Cerebellar cortex (tissue), 1 donor: ENCODE data around the gene ARHGAP28.

Experiments
- DNase-seq: peaks from one replicate; pipeline ENCODE4 v3.0.0-alpha.2; 2015; ENCODE audit warnings: low spot score

ARHGAP28 gene

DNA sequence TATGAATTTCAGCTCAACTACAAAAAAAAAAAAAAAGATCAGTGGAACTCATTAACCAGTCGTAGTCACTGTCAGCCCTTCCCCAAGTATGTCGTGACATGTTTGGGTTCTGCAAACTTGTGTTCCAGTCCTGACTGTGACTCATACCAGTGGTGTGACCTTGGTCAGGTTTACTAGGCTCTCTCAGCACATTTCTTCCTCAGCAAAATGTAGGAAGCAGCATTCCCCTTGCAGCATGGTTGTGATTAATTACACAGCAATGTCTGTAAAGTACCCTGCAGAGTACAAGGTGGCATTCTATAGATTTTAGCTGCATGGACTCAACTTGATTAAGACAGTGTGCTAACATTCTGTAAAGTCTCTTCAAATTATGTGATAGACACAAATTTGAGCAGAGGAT is 231.1 kb downstream of the ARHGAP28 start:
- no peak for DNase-seq

DNA sequence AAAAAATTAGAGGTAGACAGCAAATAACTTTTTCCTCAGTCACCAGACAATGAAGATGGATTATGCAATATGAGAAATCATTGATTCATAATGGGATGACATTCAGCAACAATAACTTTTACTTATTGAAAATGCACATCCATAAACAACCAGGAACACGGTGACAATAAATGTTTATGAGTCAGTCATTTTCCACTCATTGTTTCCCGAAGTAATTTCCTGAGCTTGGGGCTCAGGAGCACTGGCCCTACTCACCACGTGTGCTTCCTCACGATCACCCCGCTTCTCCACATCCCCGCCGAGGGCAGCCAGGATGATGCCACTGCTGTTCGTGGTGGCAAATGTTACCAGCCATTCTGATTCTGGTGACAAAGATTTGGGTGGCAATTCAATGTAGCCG is 231.8 kb downstream of the ARHGAP28 start:
- no peak for DNase-seq

DNA sequence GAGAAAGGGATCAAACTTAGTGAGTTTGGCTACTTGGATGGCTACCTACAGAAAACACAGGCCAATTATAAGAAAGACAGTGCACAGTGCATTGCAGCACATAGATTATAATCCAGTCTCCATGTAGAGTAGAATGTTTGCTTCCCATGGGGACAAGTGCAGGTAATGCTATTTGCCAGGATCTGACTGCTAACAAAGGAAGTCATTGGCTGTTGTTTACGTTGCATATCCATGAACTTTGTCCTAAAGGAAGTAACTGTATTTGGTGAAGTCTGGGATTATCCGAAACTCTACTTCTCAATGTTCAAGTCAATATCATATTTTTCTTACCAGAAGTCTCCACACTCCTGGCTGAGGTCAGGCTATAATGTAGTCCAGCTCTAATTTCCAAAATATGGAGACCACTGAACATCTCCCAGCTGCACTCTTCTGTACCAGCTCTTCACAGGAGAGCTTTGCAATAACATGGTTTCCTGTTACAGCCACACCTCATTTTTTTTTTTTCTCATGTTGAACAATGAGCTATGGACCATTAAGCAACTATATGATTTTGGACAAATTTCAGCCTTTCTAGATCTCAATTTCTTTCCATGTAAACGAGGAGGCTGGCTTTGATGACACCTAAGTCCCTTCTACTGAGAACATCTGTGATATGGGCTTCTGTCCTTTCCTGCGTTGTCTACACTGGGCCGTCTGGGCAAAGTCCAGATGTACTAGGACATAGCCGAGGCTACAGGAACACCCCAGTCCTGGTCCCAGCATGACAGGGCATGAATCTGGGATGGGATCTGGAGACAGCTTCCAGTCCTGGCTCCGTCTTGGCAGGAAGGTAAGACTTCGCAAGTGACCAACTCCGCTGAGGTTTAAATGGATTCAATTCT is 233.3 kb downstream of the ARHGAP28 start:
- no peak for DNase-seq

DNA sequence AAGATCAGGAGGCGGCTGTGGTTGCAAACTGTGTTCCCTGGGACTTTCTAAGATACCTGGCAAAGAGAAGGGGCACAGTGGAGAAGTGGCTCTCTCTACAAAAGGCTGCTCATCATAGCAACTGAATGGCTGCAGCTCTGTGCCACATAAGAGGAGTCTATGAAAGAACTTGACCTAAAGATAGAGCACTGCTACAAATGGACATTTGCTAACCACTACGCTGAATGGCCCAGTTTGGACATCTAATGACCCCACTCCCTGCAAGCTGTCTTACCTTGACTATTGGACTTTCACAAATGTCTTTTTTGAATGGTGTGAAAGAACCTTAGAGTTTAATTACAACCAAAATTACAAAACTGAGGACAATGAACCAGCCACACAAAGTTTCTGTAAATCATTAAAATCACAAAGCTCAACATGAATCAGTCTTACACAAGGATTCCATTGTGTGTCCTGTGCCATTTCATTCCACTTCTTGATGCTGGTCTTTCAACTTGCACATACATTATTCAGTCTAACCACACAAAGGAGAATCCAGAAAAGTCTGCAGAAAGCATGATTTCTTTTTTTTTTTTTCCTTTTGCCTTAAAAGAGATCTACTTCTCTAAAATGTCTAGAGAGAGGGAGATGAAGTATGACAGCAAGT is 234.1 kb downstream of the ARHGAP28 start:
- DNase-seq = no peak
